Endothelial cell of umbilical vein (primary cell): ENCODE results near the gene PRPH. TPM values are rescaled to one million over a fixed set of nuclear protein-coding genes. Genes with fewer than 3 reads are reported as not detected.

Experiments
- BruUV-seq: library from RNA; stranded (reverse); fragments of 400-500 nt; replicated peaks from 2 replicates; lab custom pipeline; 2021; lab: Mats Ljungman, UMichigan
- CTCF ChIA-PET: fragments of 300-600, 350-600 bp; sonication (Branson Sonifier 250); formaldehyde crosslinking; loops from one replicate; lab custom pipeline; 2021; ENCODE audit warnings: antibody characterized with exemption, inconsistent platforms; lab: Charles Lee
- POLR2A ChIA-PET: fragments of 300-600, 350-600 bp; sonication (Branson Sonifier 250); formaldehyde crosslinking; loops from one replicate; lab custom pipeline; 2021; ENCODE audit warnings: antibody characterized with exemption, inconsistent platforms; lab: Charles Lee
- DNase-seq: peaks from one replicate; pipeline ENCODE4 v3.0.0-alpha.2; 2011; ENCODE audit warnings: low read depth, low spot score
- FAIRE-seq: peaks from 2 replicates; lab custom pipeline; 2011; peaks lifted over from hg19 to GRCh38; lab: Jason Lieb, UNC
- H2AFZ ChIP-seq: 2 replicates; pipeline ENCODE4 v1.6.0; 2012; ENCODE audit warnings: low read depth, low read length, control low read depth, inconsistent platforms
- H3K27ac ChIP-seq: 2 replicates; pipeline ENCODE4 v1.5.1; 2011; ENCODE audit warnings: low read depth, mild to moderate bottlenecking, control low read depth, low read length, moderate library complexity; ENCODE audit not compliant: insufficient read depth
- H3K27me3 ChIP-seq, 2 experiments: 2 replicates each; pipeline versions ENCODE4 v1.6.0 to v1.6.1; 2011; ENCODE audit warnings: low read length in 2 of 2, mixed read lengths in 1 of 2; ENCODE audit not compliant: control insufficient read depth in 2 of 2, insufficient read depth in 2 of 2
- H3K36me3 ChIP-seq, 2 experiments: 2 replicates in 1 of 2; 3 replicates in 1 of 2; pipeline ENCODE4 v1.5.1; 2011; ENCODE audit warnings: low read length in 2 of 2, mild to moderate bottlenecking in 1 of 2, moderate library complexity in 1 of 2; ENCODE audit not compliant: control insufficient read depth in 2 of 2, insufficient read depth in 2 of 2; ENCODE audit errors: extremely low read depth in 1 of 2
- H3K4me1 ChIP-seq: 3 replicates; pipeline ENCODE4 v1.5.1; 2011; ENCODE audit warnings: mild to moderate bottlenecking, low read length; ENCODE audit not compliant: control insufficient read depth, insufficient read depth; ENCODE audit errors: extremely low read depth
- H3K4me2 ChIP-seq: 2 replicates; pipeline ENCODE4 v1.6.1; 2011; ENCODE audit warnings: low read length, control low read depth, mixed read lengths; ENCODE audit not compliant: insufficient read depth
- H3K4me3 ChIP-seq, 3 experiments: fragments of 200-600 bp in 1 of 3; sonication (generic), shearing (Covaris generic) in 1 of 3; replicated peaks in 1 of 3; 2 replicates each; pipeline ENCODE4 v1.5.1; 2011 to 2016; ENCODE audit warnings: control low read depth in 3 of 3, low read length in 3 of 3, mild to moderate bottlenecking in 2 of 3, inconsistent platforms in 1 of 3, low read depth in 1 of 3, moderate library complexity in 1 of 3; ENCODE audit not compliant: insufficient read depth in 1 of 3
- H3K79me2 ChIP-seq: 2 replicates; pipeline ENCODE4 v1.6.0; 2012; ENCODE audit warnings: low read length, inconsistent platforms; ENCODE audit not compliant: control insufficient read depth, insufficient read depth
- H3K9ac ChIP-seq: replicated peaks from 2 replicates; pipeline ENCODE3; 2011; ENCODE audit warnings: low read length, control low read depth; ENCODE audit not compliant: insufficient read depth; ENCODE audit errors: extremely low read depth
- H3K9me1 ChIP-seq: replicated peaks from 3 replicates; pipeline ENCODE4 v1.6.0; 2011; ENCODE audit warnings: mild to moderate bottlenecking, low read length; ENCODE audit not compliant: control insufficient read depth, insufficient read depth; ENCODE audit errors: extremely low read depth
- H3K9me3 ChIP-seq: replicated peaks from 2 replicates; pipeline ENCODE4 v1.5.1; 2012; ENCODE audit warnings: low read length, inconsistent platforms; ENCODE audit not compliant: control insufficient read depth, insufficient read depth
- H4K20me1 ChIP-seq: replicated peaks from 2 replicates; pipeline ENCODE3; 2011; ENCODE audit warnings: mild to moderate bottlenecking, low read length; ENCODE audit not compliant: control insufficient read depth, insufficient read depth; ENCODE audit errors: extremely low read depth
- CTCF ChIP-seq, 2 donors: IDR thresholded peaks; 1 replicate in 1 of 2; 2 replicates in 1 of 2; pipeline ENCODE4 v1.5.1; 2011; ENCODE audit warnings: low read length in 2 of 2, mild to moderate bottlenecking in 2 of 2, moderate library complexity in 2 of 2, control low read depth in 1 of 2, inconsistent platforms in 1 of 2, low read depth in 1 of 2; ENCODE audit not compliant: insufficient read depth in 1 of 2; ENCODE audit errors: extremely low read depth in 1 of 2
- EZH2 ChIP-seq: IDR thresholded peaks from 2 replicates; pipeline ENCODE4 v1.6.1; 2012; ENCODE audit warnings: borderline replicate concordance, low read depth, mild to moderate bottlenecking, moderate library complexity, low read length, inconsistent platforms; ENCODE audit not compliant: severe bottlenecking
- FOS ChIP-seq: IDR thresholded peaks from 2 replicates; pipeline ENCODE4 v1.6.1; 2011; ENCODE audit warnings: mild to moderate bottlenecking, low read length, moderate library complexity, borderline replicate concordance; ENCODE audit not compliant: insufficient read depth
- GATA2 ChIP-seq: IDR thresholded peaks from 2 replicates; pipeline ENCODE4 v1.7.0; 2011; ENCODE audit warnings: low read depth, mild to moderate bottlenecking, moderate library complexity, mixed read lengths, low read length; ENCODE audit not compliant: insufficient read length, insufficient read depth
- JUN ChIP-seq: IDR thresholded peaks from 2 replicates; pipeline ENCODE4 v1.6.1; 2011; ENCODE audit warnings: borderline replicate concordance, low read depth; ENCODE audit not compliant: insufficient read length, insufficient read depth
- MAX ChIP-seq: IDR thresholded peaks from 2 replicates; pipeline ENCODE4 v1.6.1; 2011; ENCODE audit not compliant: insufficient read depth, insufficient read length
- MYC ChIP-seq: IDR thresholded peaks from one replicate; pipeline ENCODE4 v1.6.1; 2011; ENCODE audit warnings: mild to moderate bottlenecking, low read depth, low read length
- POLR2A ChIP-seq: IDR thresholded peaks from 2 replicates; pipeline ENCODE4 v1.6.1; 2012; ENCODE audit warnings: low read depth, mild to moderate bottlenecking, control low read depth, low read length
- POLR2AphosphoS5 ChIP-seq: IDR thresholded peaks from 2 replicates; pipeline ENCODE4 v1.6.1; 2012; ENCODE audit warnings: low read depth, mild to moderate bottlenecking, control low read depth, low read length, moderate library complexity; ENCODE audit not compliant: insufficient read depth
- dilution Hi-C: fragments of 300-500 bp; cut with MboI; formaldehyde crosslinking; loops from one replicate; pipeline ENCODE4 v1.15.0; 2019; ENCODE audit warnings: low sequenced_read_pairs; ENCODE audit not compliant: extremely low pct_ligation_motif_present
- intact Hi-C: fragments of 100-400 bp; cut with micrococcal nuclease; formaldehyde crosslinking; loops from one replicate; pipeline ENCODE4 v1.10.0; 2022
- polyA plus RNA-seq, 4 experiments: library from polyadenylated mRNA; depleted of rRNA in 3 of 4; stranded (reverse) in 3 of 4; unstranded in 1 of 4; fragments of >200 nt; gene quantifications; 2 replicates each; pipeline versions ENCODE4 v1.2.1 to v1.2.3, GENCODE V29; 2011 to 2012; ENCODE audit warnings: missing spikeins in 1 of 4
- total RNA-seq: library from RNA; stranded (reverse); gene quantifications from 2 replicates; pipeline ENCODE4 v1.2.3, GENCODE V29; 2021

PRPH gene
- total and polyA plus RNA-seq, 2 donors (not counting 3 experiments of a cell fraction or from before 2014, with no cell fraction given), result not detected

GRCh38 chr12:49327887-49328286 lies 32.9 kb downstream of the PRPH start:
- Histone ChIP-seq H2AFZ (no peak overlapping the region), H3K9ac (no peak overlapping the region), H3K4me1 (peaks cover 8% of the 10 kb centered on the region), H3K9me3 (no peaks in the 10 kb centered on the region), H3K27me3 (peaks cover 0 to under 1% of the 10 kb centered on the region in 2 experiments), H4K20me1 (no peaks in the 10 kb centered on the region), H3K36me3 (peaks cover 4 to 6% of the 10 kb centered on the region in 2 experiments), H3K4me2 (no peak overlapping the region), H3K9me1 (no peaks in the 10 kb centered on the region), H3K27ac (no peak overlapping the region), H3K4me3 (no peak overlapping the region), H3K79me2 (peaks cover 11% of the 10 kb centered on the region)
- BruUV-seq, result no TSS peak
- TF ChIP-seq EZH2, result no peak
- no peak for TF ChIP-seq JUN
- no peak for TF ChIP-seq FOS
- TF ChIP-seq CTCF (IDR thresholded peaks at IDR 0.05; ENCODE audit: extremely low read depth in 1 of 2, insufficient read depth in 1 of 2, low read depth in 1 of 2, low read length in 2 of 2), result no peak
- no peak for TF ChIP-seq MAX
- TF ChIP-seq POLR2A, result no peak
- no peak for TF ChIP-seq MYC
- no peak for TF ChIP-seq GATA2
- TF ChIP-seq POLR2AphosphoS5, result no peak
- no peak for FAIRE-seq
- dilution Hi-C loops (no loop called here), intact Hi-C loops (no loop called here)
- POLR2A ChIA-PET, result no interaction called here
- CTCF ChIA-PET, result interaction anchor here (0.8 kb wide), 1 partner anchor 12 kb away, joined by 3 read pairs; no protein-coding TSS in a partner anchor
- no peak for DNase-seq
